ENCODE results near the gene CASR.

Gene CASR

DNA sequence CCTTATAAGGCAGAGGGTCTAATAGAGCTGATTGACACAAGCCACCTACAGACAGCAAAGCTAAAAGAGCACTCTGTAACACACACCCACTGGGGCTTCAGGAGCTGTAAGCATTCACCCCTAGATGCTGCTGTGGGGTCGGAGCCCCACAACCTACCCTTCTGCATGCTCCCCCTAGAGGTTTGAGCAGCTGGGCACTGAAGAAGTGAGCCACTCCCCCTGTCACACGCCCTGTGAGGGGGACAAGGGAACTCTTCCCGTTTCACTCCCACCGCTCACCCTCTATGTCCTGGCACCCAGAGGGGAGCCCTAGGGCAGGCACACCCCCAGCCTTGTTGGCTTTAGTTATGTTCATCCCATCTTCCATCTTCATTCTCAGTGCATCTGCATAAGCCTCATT is 132.2 kb downstream of the CASR start:
- TF ChIP-seq CTCF (IDR thresholded peaks at IDR 0.05; ENCODE audit: low read depth, low read length) = no peak
- no peak for DNase-seq (ENCODE audit: low read depth in 2 of 2)
- no peak overlapping the region for H3K4me3 ChIP-seq (replicated peaks in 1 of 2; ENCODE audit: low read depth in 2 of 2, low read length in 2 of 2)

DNA sequence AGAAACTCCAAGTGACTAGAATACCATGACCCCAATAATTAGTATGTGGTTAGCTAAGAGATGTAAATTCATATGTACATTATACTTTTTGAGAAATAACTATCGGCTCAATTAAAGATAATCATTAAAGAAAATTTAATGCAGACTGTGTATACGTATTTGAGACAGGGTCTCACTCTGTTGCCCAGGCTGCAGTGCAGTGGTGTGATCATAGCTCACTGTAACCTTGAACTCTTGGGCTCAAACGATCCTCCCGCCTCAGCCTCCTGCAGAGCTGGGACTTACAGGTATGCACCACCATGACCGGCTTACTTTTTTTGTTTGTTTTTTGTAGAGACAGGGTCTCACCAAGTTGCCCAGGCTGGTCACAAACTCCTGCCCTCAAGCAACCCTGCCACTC is 132.9 kb downstream of the CASR start:
- DNase-seq (ENCODE audit: low read depth in 2 of 2) = no peak
- TF ChIP-seq CTCF (IDR thresholded peaks at IDR 0.05; ENCODE audit: low read depth, low read length) = no peak
- H3K4me3 ChIP-seq (replicated peaks in 1 of 2; ENCODE audit: low read depth in 2 of 2, low read length in 2 of 2) = no peak overlapping the region

GRCh38 chr3:122318620-122319019 is 135.2 kb downstream of the CASR start:
- no peak overlapping the region for H3K4me3 ChIP-seq (replicated peaks in 1 of 2; ENCODE audit: low read depth in 2 of 2, low read length in 2 of 2)
- no peak for TF ChIP-seq CTCF (IDR thresholded peaks at IDR 0.05; ENCODE audit: low read depth, low read length)
- no peak for DNase-seq (ENCODE audit: low read depth in 2 of 2)

DNA sequence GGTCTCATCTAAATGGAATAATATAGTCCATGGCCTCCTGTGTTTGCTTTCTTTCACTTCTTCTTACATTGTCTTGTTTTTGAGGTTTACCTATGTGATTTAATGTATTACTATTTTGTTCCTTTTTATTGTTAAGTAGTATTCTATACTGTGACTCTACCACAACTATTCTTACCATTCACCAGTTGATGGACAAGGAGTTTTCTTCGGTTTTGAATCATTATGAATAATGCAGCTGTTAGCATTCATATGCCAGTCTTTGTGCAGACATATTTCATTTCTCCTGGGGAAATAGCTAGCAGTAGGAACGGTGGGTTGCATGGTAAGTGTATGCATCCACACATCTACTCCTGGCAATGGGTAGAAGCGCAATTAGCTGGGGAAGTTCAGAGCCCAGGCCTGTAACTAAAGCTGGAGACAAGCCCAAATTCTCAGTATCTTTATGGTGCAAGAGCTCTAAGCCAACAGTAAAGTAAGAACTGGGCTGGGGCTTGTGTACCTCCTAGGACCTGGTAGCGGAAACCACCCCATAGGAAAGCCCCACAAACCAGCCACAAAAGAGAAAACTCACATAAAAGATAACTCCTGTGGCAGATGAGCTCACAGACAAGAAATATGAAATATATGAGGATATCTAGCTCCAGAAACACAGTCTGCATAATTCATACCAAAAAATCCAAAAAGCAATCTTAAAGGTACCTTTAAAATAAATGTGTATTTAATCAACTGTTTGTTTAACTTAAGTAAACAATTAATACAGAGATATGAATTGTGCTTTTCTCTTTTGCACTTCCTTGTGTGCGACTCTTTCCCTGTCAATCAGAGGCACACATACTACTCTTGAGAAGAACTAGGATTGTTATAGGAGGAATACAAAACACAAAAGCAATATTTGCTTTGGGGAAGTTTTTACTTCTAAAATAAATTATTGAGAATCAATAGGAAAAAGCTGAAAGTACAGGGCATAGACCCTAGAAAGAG is 138.9 kb downstream of the CASR start:
- no peak for TF ChIP-seq CTCF (IDR thresholded peaks at IDR 0.05; ENCODE audit: low read depth, low read length)
- H3K4me3 ChIP-seq (replicated peaks in 1 of 2; ENCODE audit: low read depth in 2 of 2, low read length in 2 of 2) = no peak overlapping the region
- DNase-seq (ENCODE audit: low read depth in 2 of 2) = no peak

DNA sequence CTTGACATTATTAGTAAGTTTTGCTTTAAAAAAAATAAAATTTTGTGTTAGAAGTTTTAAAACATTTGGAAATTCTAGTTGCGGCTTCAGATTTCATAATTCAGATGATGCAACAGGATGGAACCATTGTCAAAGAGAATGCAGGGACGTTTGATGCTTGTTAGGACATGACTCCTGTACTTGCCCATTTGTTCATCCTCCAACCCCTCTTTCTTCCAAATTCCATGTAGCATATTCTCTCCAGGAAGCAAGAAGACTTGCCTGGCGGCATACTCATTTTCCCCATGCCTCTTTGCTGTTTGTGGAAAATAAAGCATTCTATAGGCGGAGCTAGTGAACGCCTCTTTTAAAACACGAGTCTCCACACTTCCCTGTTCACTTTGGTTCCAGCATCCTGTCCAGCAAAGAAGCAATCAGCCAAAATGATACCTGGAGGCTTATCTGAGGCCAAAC is 141.4 kb downstream of the CASR start, which contains the start of gene CSTA:
CSTA (plus strand) TSS at position 378 of the 453 bp plus-strand sequence; CDS start at position 423, 45 bp downstream.
- DNase-seq (ENCODE audit: low read depth in 2 of 2) = peak; percentile 11 to 66
- TF ChIP-seq CTCF (IDR thresholded peaks at IDR 0.05; ENCODE audit: low read depth, low read length) = no peak
- H3K4me3 ChIP-seq (replicated peaks in 1 of 2; ENCODE audit: low read depth in 2 of 2, low read length in 2 of 2) = no peak within 1 kb of the TSS

GRCh38 chr3:122325769-122326168 is 142.3 kb downstream of the CASR start:
- no peak for DNase-seq (ENCODE audit: low read depth in 2 of 2)
- H3K4me3 ChIP-seq (replicated peaks in 1 of 2; ENCODE audit: low read depth in 2 of 2, low read length in 2 of 2) = no peak overlapping the region
- no peak for TF ChIP-seq CTCF (IDR thresholded peaks at IDR 0.05; ENCODE audit: low read depth, low read length)

Data from cardiac fibroblast (primary cell).